Endometrial microvascular endothelial cells (primary cell): ENCODE measurements around the gene GRK5. TPM values are rescaled to one million over a fixed set of nuclear protein-coding genes. Genes with fewer than 3 reads are reported as not detected.

Source experiments
- in situ Hi-C: cut with HindIII; loops from 2 replicates; pipeline ENCODE4 v1.10.0; 2017; ENCODE audit warnings: low sequenced_read_pairs, low pct_unique_long_range_greater_than_20kb; ENCODE audit errors: inconsistent ontology term
- total RNA-seq: library from RNA; depleted of rRNA; stranded (reverse); fragments of >200 nt; gene quantifications from one replicate; pipeline ENCODE4 v1.2.3, GENCODE V29; 2015; ENCODE audit errors: inconsistent ontology term

GRK5 gene
- total RNA-seq, 1 donor from 2014 or later, result 24.7 TPM

- in situ Hi-C loops, result no loop called here
These were observed 208.4 kb downstream of the GRK5 start for GRCh38 chr10:119415536-119416503.

GRCh38 chr10:119416855-119417254, 209.5 kb downstream of the GRK5 start:
- in situ Hi-C loops, result no loop called here

- in situ Hi-C loops, result no loop called here
These were observed 210.5 kb downstream of the GRK5 start for GRCh38 chr10:119417852-119418251.

GRCh38 chr10:119418362-119418761, 211.0 kb downstream of the GRK5 start:
- in situ Hi-C loops, result no loop called here

- in situ Hi-C loops, result no loop called here
These were observed 212.6 kb downstream of the GRK5 start for GRCh38 chr10:119419931-119420330.

- in situ Hi-C loops, result no loop called here
These were observed 213.8 kb downstream of the GRK5 start for GRCh38 chr10:119420950-119421875.

- in situ Hi-C loops, result no loop called here
These were observed 214.7 kb downstream of the GRK5 start for GRCh38 chr10:119421891-119422681.

GRCh38 chr10:119422682-119423509, 215.5 kb downstream of the GRK5 start:
- in situ Hi-C loops, result no loop called here

- in situ Hi-C loops, result no loop called here
These were observed 216.3 kb downstream of the GRK5 start for GRCh38 chr10:119423510-119424257.

GRCh38 chr10:119424258-119424975, 217.0 kb downstream of the GRK5 start:
- in situ Hi-C loops, result no loop called here

GRCh38 chr10:119425102-119425880, 217.9 kb downstream of the GRK5 start:
- in situ Hi-C loops, result no loop called here

GRCh38 chr10:119425881-119426170, 218.5 kb downstream of the GRK5 start:
- in situ Hi-C loops, result no loop called here

- in situ Hi-C loops, result no loop called here
These were observed 219.3 kb downstream of the GRK5 start for GRCh38 chr10:119426699-119427098.

GRCh38 chr10:119427263-119427864, 220.0 kb downstream of the GRK5 start:
- in situ Hi-C loops, result no loop called here

- in situ Hi-C loops, result no loop called here
These were observed 221.4 kb downstream of the GRK5 start for GRCh38 chr10:119428789-119429188.

GRCh38 chr10:119429771-119430170, 222.4 kb downstream of the GRK5 start:
- in situ Hi-C loops, result no loop called here
